ENCODE results near the gene GTPBP10. TPM values are rescaled to one million over a fixed set of nuclear protein-coding genes. Genes with fewer than 3 reads are reported as not detected.

The GTPBP10 gene, protein sequence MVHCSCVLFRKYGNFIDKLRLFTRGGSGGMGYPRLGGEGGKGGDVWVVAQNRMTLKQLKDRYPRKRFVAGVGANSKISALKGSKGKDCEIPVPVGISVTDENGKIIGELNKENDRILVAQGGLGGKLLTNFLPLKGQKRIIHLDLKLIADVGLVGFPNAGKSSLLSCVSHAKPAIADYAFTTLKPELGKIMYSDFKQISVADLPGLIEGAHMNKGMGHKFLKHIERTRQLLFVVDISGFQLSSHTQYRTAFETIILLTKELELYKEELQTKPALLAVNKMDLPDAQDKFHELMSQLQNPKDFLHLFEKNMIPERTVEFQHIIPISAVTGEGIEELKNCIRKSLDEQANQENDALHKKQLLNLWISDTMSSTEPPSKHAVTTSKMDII
- total RNA-seq: 10 to 100 TPM; 11.8 to 13.7 TPM
- 19.8 TPM for polyA plus RNA-seq (2013, experiment 1 of 2)
- polyA plus RNA-seq (2013, experiment 2 of 2): 26.4 TPM
- 18.5 to 63.1 (median 44.4) reads per million in 172 experiments for total RNA-seq

GRCh38 chr7:90346336-90347125 is at the start of gene GTPBP10:
Gene GTPBP10 (plus strand): TSS chr7:90346716. CDS start chr7:90346742, 26 bp downstream.
- Mint-ChIP-seq H3K4me1 (ENCODE audit: low read depth) (peaks cover 61% of the 10 kb centered on the region), H3K27ac (peak within 1 kb of the TSS; percentile 99), H3K9me3 (no peaks in the 10 kb centered on the region), H3K27me3 (no peaks in the 10 kb centered on the region), H3K4me3 (peak within 1 kb of the TSS; percentile 98), H3K36me3 (ENCODE audit: low read depth) (peaks cover 30% of the 10 kb centered on the region)
- TF ChIP-seq, protein P1, sequence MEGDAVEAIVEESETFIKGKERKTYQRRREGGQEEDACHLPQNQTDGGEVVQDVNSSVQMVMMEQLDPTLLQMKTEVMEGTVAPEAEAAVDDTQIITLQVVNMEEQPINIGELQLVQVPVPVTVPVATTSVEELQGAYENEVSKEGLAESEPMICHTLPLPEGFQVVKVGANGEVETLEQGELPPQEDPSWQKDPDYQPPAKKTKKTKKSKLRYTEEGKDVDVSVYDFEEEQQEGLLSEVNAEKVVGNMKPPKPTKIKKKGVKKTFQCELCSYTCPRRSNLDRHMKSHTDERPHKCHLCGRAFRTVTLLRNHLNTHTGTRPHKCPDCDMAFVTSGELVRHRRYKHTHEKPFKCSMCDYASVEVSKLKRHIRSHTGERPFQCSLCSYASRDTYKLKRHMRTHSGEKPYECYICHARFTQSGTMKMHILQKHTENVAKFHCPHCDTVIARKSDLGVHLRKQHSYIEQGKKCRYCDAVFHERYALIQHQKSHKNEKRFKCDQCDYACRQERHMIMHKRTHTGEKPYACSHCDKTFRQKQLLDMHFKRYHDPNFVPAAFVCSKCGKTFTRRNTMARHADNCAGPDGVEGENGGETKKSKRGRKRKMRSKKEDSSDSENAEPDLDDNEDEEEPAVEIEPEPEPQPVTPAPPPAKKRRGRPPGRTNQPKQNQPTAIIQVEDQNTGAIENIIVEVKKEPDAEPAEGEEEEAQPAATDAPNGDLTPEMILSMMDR (IDR thresholded peaks at IDR 0.05): peak; percentile 86
- Histone ChIP-seq H3K36me3 (ENCODE audit: insufficient read depth, low read length) (no peaks in the 10 kb centered on the region), H3K27ac (ENCODE audit: low read depth in 1 of 2, low read length in 2 of 2) (peak within 1 kb of the TSS; percentile 81 to 86), H3K4me1 (ENCODE audit: insufficient read depth, low read length) (peaks cover 14% of the 10 kb centered on the region), H3K9me3 (ENCODE audit: control insufficient read depth in 1 of 2, insufficient read depth in 1 of 2, low read length in 2 of 2) (no peaks in the 10 kb centered on the region), H3K4me3 (ENCODE audit: low read length) (peak within 1 kb of the TSS; percentile 66), H3K27me3 (ENCODE audit: control insufficient read depth in 1 of 2, insufficient read depth in 2 of 2, low read length in 2 of 2) (no peaks in the 10 kb centered on the region)
- DNase-seq (peak; percentile 92 to 99 (median 93)), ATAC-seq (ENCODE audit: poor library complexity) (peak; percentile 91)
- POLR2A ChIA-PET: interaction anchor here (1.0 to 1.4 kb wide), 3 partner anchors 10 to 1899 kb away, joined by 3 to 9 read pairs (median 4); partner anchors contain the start of genes ANKIB1, CLDN12 and KRIT1
- intact Hi-C loops (cut with DNase I, micrococcal nuclease): loop anchor here (1.0 to 5.0 kb wide), 3 partner anchors 57 to 99 kb away; partner anchors contain the start of genes CFAP69 (in 2 of the 2) and CLDN12 (in 1 of the 2)
- CTCF ChIA-PET: interaction anchor here (0.8 to 1.5 kb wide), 3 partner anchors 24 to 81 kb away, joined by 3 to 6 read pairs (median 3); partner anchors contain the start of gene CLDN12

DNA sequence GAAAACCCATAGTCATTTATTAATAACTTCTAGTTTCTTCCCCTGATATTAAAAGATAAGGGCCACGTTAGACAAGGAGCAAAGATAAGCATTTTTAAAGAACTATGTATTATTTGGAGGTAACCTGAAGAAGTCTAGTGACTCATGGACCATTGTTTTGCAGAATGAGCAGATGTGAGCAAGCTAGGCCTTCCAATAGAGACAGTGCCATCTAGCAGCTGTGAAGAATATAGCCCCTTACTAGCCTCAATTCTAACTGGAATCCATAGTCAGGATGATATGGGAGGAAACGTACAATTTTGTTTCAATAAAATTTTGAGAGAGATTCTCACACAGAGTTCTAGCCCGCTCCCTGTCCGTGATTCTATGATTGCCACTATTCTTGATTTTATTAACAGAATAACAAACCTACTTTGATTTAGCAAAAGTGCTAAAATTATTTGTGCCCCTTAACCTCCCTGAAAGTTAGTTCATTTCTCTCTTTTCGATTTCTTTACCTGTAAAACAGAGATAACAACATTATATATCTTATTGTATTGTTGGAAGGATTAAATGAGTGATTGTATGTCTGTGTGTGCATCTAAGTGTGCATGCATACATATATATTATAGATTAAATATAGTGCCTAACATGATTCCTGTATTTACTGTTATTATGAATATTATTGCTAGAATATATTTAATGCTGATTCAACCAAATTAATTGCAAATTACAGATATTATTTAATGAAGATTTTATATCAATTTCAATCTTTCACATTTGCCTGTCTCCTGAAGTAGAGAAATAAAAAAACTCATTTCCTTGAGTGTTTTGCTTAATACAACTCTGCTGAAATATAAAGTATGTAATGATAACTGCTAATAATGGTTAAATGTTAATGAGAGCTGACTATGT is 48.1 kb upstream of the GTPBP10 start:
- no peaks in the 10 kb centered on the region for H3K36me3 ChIP-seq (ENCODE audit: insufficient read depth, low read length)
- H3K9me3 Mint-ChIP-seq: no peaks in the 10 kb centered on the region
- H3K27ac ChIP-seq (ENCODE audit: low read depth in 1 of 2, low read length in 2 of 2): no peak overlapping the region
- H3K4me1 ChIP-seq (ENCODE audit: insufficient read depth, low read length): no peaks in the 10 kb centered on the region
- TF ChIP-seq, protein P1 (IDR thresholded peaks at IDR 0.05): peak; percentile 29
- no peaks in the 10 kb centered on the region for H3K9me3 ChIP-seq (ENCODE audit: control insufficient read depth in 1 of 2, insufficient read depth in 1 of 2, low read length in 2 of 2)
- H3K36me3 Mint-ChIP-seq (ENCODE audit: low read depth): no peaks in the 10 kb centered on the region
- H3K27me3 ChIP-seq (ENCODE audit: control insufficient read depth in 1 of 2, insufficient read depth in 2 of 2, low read length in 2 of 2): no peaks in the 10 kb centered on the region
- H3K27ac Mint-ChIP-seq: no peak overlapping the region
- H3K4me3 Mint-ChIP-seq: no peak overlapping the region
- ATAC-seq (ENCODE audit: poor library complexity) (peak; percentile 49), DNase-seq (peak in 2 of 14 experiments; percentile 30 to 33)
- H3K4me3 ChIP-seq (ENCODE audit: low read length): no peak overlapping the region
- intact Hi-C loops (cut with DNase I, micrococcal nuclease): no loop called here
- no peaks in the 10 kb centered on the region for H3K4me1 Mint-ChIP-seq (ENCODE audit: low read depth)
- no peaks in the 10 kb centered on the region for H3K27me3 Mint-ChIP-seq
- POLR2A ChIA-PET: no interaction called here
- CTCF ChIA-PET: interaction anchor here (0.8 to 1.0 kb wide), 2 partner anchors 25 to 129 kb away, joined by 3 read pairs; no protein-coding TSS in a partner anchor

All from CD4-positive, alpha-beta T cell (primary cell).